ENCODE measurements around the gene CABCOCO1.

DNA sequence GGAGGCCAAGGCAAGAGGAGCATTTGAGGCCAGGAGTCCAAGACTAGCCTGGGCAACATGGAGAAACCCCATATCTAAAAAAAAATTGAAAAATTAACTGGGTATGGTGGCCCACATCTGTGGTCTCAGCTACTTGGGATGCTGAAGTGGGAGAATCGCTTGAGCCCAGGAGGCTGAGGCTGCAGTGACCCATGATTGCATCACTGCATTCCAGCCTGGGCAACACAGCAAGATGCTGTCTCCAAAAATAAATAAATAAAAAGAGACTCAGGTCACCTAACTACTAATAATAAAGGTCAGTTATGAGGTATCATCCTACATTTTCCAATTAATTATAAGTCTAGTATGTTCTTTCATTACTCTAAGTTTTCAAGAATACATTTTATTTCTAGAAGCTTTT, 20.6 kb downstream of the CABCOCO1 start:
- TF ChIP-seq EP300 (IDR thresholded peaks at IDR 0.05; ENCODE audit: borderline replicate concordance) (no peak), CREB1 (IDR thresholded peaks at IDR 0.05; ENCODE audit: low read depth) (no peak), FOXM1 (IDR thresholded peaks at IDR 0.05; ENCODE audit: borderline replicate concordance, low read depth) (no peak), RAD21 (IDR thresholded peaks at IDR 0.05; ENCODE audit: low read depth) (no peak), EGR1 (IDR thresholded peaks at IDR 0.05) (no peak), NFIC (IDR thresholded peaks at IDR 0.05) (no peak)
- TF ChIP-seq, protein P1, sequence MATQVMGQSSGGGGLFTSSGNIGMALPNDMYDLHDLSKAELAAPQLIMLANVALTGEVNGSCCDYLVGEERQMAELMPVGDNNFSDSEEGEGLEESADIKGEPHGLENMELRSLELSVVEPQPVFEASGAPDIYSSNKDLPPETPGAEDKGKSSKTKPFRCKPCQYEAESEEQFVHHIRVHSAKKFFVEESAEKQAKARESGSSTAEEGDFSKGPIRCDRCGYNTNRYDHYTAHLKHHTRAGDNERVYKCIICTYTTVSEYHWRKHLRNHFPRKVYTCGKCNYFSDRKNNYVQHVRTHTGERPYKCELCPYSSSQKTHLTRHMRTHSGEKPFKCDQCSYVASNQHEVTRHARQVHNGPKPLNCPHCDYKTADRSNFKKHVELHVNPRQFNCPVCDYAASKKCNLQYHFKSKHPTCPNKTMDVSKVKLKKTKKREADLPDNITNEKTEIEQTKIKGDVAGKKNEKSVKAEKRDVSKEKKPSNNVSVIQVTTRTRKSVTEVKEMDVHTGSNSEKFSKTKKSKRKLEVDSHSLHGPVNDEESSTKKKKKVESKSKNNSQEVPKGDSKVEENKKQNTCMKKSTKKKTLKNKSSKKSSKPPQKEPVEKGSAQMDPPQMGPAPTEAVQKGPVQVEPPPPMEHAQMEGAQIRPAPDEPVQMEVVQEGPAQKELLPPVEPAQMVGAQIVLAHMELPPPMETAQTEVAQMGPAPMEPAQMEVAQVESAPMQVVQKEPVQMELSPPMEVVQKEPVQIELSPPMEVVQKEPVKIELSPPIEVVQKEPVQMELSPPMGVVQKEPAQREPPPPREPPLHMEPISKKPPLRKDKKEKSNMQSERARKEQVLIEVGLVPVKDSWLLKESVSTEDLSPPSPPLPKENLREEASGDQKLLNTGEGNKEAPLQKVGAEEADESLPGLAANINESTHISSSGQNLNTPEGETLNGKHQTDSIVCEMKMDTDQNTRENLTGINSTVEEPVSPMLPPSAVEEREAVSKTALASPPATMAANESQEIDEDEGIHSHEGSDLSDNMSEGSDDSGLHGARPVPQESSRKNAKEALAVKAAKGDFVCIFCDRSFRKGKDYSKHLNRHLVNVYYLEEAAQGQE (IDR thresholded peaks at IDR 0.05; ENCODE audit: low read depth), result no peak
- TF ChIP-seq, protein P2, sequence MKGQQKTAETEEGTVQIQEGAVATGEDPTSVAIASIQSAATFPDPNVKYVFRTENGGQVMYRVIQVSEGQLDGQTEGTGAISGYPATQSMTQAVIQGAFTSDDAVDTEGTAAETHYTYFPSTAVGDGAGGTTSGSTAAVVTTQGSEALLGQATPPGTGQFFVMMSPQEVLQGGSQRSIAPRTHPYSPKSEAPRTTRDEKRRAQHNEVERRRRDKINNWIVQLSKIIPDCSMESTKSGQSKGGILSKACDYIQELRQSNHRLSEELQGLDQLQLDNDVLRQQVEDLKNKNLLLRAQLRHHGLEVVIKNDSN (IDR thresholded peaks at IDR 0.05), result no peak
